ENCODE results near the gene DHX58.

DHX58 gene

DNA sequence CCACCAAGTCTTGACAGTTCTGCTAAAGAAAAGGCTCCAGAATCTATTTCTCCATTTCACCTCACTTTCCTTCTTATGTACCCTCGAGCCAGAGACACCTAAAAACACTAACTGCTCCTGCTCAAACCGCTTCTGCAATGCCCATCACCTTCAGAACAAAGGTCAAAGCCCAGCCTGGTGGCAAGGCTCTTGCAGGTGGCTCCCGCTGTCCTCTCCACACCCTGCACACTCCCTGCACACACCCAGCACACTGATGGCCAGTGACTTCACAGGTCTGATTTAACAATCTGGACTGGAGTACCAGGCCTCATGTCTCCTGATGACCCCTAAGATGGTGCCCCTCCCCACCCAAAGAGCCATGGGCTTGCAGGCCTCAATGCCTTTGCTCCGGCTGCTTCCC lies 52.3 kb downstream of the DHX58 start:
- in situ Hi-C loops (cut with HindIII; ENCODE audit: low sequenced_read_pairs) = no loop called here

DNA sequence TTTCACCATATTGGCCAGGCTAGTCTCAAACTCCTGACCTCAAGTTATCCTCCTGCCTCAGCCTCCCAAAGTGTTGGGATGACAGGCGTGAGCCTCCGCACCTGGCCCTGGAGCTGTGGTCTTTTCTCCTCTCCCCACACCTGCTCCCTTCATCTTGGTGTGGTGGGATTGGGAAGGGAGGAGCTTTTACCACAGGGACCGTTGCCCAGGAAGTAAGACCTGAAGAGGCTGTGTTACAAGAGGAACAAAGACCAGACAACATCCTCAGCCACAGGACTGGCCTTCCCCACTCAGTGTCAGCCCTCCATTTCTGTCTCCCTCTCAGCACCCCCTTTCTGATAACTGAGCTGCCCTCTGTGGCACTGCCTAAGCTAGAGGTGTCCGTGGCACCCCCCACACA lies 52.7 kb downstream of the DHX58 start:
- in situ Hi-C loops (cut with HindIII; ENCODE audit: low sequenced_read_pairs) = no loop called here

DNA sequence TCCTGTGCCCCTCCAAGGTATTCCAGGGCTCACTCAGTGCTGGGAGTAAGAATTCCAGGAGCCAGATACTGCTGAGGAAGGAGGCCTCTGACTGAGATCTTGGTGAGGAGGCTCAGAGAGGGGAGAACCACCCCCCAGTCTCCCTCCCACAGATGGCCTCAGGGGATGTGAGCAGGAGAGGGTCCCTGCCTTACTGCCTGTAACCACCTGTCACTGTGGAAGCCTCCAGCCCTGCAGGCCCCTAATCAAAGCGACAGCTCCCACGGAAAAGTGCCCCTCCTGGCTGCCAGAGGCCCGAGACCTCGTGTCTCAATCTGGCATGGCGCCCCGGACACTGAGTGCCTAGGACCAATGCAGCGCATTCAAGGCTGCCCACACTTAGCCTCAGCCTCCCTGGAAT lies 54.5 kb downstream of the DHX58 start:
- in situ Hi-C loops (cut with HindIII; ENCODE audit: low sequenced_read_pairs) = no loop called here

DNA sequence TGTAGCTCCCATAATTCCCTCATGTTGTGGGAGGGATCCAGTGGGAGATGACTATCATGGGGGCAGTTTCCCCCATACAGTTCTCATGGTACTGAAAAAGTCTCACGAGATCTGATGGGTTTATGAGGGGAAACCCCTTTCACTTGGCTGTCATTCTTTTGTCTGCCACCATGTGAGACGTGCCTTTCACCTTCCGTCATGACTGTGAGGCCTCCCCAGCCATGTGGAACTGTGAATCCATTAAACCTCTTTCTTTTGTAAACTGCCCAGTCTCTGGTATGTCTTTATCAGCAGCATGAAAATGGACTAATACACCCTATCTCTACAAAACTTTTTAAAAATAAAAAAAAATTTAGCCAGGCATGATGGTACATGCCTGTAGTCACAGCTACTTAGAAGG lies 55.9 kb downstream of the DHX58 start:
- in situ Hi-C loops (cut with HindIII; ENCODE audit: low sequenced_read_pairs) = no loop called here

DNA sequence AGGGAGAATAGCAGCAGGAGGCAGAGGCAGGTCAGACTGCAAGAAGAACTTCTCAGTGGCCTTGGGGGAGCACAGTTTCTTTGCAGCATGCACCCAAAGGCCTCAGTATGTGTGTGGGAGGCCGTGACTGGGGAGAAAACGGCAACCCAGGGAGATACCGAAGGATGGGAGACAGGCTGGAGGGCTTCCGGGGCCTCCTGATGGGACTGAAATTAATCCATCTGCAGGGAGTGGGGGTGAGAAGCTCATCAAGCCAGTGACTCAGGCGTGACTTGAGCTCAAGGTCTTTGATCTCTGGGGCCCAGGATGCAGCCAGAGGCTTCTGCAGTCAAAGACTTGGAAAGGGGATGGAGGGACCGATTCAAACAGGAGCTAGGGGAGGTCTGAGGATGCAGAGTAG lies 57.0 kb downstream of the DHX58 start:
- in situ Hi-C loops (cut with HindIII; ENCODE audit: low sequenced_read_pairs) = no loop called here

DNA sequence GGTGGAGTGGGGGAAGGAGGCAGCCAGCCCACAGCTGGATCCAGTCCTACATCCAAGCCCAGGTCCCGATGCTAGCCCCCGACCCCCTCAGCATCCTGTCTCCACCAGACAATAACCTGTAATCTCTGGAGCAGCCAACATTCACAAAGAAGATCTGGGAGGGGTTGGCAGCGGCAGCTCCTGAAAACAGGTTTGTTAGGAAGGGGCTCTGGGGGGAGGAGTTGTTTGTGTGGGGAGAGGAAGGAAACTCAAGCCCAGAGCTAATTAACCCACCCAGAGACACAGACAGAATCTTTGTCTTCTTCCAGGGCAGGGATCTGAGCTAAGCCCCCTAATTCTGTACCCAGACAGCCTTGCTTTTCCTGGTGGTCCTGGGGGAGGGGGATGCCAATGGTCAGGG lies 57.5 kb downstream of the DHX58 start:
- in situ Hi-C loops (cut with HindIII; ENCODE audit: low sequenced_read_pairs) = no loop called here

GRCh38 chr17:42053731-42054500 lies 58.6 kb downstream of the DHX58 start:
- in situ Hi-C loops (cut with HindIII; ENCODE audit: low sequenced_read_pairs) = no loop called here

GRCh38 chr17:42052346-42052877 lies 60.1 kb downstream of the DHX58 start:
- in situ Hi-C loops (cut with HindIII; ENCODE audit: low sequenced_read_pairs) = no loop called here

DNA sequence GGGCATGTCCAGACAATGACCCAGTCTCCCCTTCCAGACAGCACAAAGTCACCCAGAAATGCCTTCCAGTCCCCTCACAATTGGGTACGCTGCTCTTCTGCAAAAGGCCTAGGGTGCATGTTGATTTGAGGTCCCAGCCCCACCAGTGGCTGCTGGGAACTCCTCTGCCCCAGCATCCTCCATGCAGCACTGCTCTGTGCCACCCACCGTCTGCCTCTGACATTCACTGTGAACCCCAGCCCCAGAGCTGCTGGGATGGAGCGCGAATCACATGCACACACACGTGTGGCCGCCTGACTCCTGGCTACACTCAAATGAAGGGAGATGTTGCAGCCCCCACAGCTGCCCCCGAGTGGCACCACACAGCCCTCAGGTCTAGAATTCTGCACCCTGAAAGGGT lies 60.9 kb downstream of the DHX58 start:
- in situ Hi-C loops (cut with HindIII; ENCODE audit: low sequenced_read_pairs) = no loop called here
